HG02885 (cell line): ENCODE results near the gene SYNE3.

Experiments
- ATAC-seq: cut with Tn5 transposase; IDR thresholded peaks from one replicate; pipeline ENCODE4 v1.9.1; 2021; ENCODE audit warnings: mild to moderate bottlenecking; ENCODE audit not compliant: unreplicated experiment, poor library complexity

The SYNE3 gene

GRCh38 chr14:95478309-95478708 lies 38.1 kb downstream of the SYNE3 start:
- no peak for ATAC-seq

GRCh38 chr14:95477411-95478269 lies 38.8 kb downstream of the SYNE3 start:
- no peak for ATAC-seq

GRCh38 chr14:95476747-95477146 lies 39.7 kb downstream of the SYNE3 start:
- ATAC-seq = no peak

GRCh38 chr14:95475540-95476240 lies 40.8 kb downstream of the SYNE3 start:
- no peak for ATAC-seq

GRCh38 chr14:95474941-95475340 lies 41.5 kb downstream of the SYNE3 start:
- ATAC-seq = no peak

- no peak for ATAC-seq
Measured at GRCh38 chr14:95474486-95474885, 42.0 kb downstream of the SYNE3 start.

- no peak for ATAC-seq
Measured at GRCh38 chr14:95472819-95473251, 43.6 kb downstream of the SYNE3 start.

GRCh38 chr14:95471476-95471875 lies 45.0 kb downstream of the SYNE3 start:
- no peak for ATAC-seq

- ATAC-seq = no peak
Measured at GRCh38 chr14:95471016-95471415, 45.4 kb downstream of the SYNE3 start.

GRCh38 chr14:95469134-95469481 lies 47.3 kb downstream of the SYNE3 start:
- ATAC-seq = no peak

- no peak for ATAC-seq
Measured at GRCh38 chr14:95468448-95469133, 47.9 kb downstream of the SYNE3 start.

GRCh38 chr14:95467657-95468056 lies 48.8 kb downstream of the SYNE3 start:
- ATAC-seq = no peak

- no peak for ATAC-seq
Measured at GRCh38 chr14:95467232-95467631, 49.2 kb downstream of the SYNE3 start.
